NCI-H345 (cell line): Measurements from ENCODE around the gene IGF1R.
"Not testable (repeated sequence)": the region's sequence is repeated elsewhere in the genome, so short reads cannot be mapped to it uniquely, and the experiment has no call there.

Source experiments
- DNase-seq: peaks from one replicate; lab custom pipeline; 2025; lab: John Stamatoyannopoulos, UW

The IGF1R gene

DNA sequence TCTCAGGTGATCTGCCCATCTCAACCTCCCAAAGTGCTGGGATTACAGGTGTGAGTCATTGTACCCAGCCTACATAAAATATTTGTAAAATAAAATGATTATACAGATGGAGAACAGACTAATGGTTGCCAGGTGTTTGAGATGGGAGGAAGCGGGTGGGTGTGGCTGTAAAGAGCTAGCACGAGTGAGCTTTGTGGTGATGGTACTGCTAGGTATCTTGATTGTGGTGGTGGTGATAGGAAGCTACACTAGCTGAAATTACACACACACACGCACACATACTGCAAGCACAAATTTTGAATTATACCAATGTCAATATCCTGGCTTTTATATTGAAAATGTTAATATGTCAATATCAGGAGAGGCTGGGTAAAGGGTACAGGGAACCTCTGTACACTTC is 353.9 kb downstream of the IGF1R start:
- no peak for DNase-seq

DNA sequence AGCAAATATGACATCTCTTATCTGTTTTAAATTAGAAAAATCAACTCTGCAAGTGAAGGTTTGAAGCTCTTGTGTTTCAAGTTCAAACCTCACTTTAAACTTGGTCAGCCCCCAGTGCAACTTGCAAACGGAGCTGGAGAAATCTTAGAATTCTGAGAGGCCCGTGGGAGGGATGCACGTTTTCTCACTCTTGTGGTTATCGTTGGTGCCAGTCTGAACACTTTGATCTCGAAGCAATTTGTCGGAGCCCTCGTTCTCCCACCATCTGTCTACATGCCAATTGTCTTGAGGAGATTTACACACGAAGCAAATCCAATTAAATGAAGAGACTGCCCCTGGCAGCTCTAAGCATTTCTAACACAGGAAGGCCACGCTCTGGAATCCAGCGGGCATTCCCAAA is 355.0 kb downstream of the IGF1R start:
- not testable (repeated sequence) for DNase-seq

GRCh38 chr15:99004998-99005974 is 356.9 kb downstream of the IGF1R start:
- DNase-seq, result not testable (repeated sequence)

- DNase-seq, result no peak
These were observed 357.8 kb downstream of the IGF1R start for GRCh38 chr15:99006146-99006545.

- DNase-seq, result no peak
These were observed 358.7 kb downstream of the IGF1R start for GRCh38 chr15:99006904-99007495.

DNA sequence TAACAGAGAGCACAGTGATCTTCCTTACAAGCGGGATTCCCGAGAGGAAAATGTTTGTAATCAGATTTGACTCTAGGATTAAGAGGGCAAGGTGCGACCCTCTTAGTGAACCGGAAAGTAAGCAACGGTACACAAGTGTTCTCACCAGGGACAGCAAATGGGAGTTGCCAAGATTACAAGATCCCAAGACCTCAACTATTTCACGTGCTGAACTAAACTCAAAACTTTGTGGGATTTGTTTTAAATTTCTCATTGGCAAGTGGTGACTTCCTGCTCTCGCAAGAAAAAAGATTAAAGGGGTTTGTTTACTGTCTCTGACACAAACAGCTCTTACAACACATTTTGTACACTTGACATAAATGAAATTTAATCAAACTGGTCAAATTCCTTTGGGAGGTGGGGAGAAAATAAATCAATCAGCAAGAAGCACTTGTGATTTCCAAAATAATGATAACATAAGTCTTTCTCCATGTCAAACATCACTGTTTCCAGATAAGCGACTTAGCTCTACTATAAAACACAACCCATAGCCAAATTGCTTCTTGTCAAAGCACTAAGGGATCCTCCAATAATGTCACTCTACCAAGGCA is 361.5 kb downstream of the IGF1R start:
- DNase-seq, result no peak

DNA sequence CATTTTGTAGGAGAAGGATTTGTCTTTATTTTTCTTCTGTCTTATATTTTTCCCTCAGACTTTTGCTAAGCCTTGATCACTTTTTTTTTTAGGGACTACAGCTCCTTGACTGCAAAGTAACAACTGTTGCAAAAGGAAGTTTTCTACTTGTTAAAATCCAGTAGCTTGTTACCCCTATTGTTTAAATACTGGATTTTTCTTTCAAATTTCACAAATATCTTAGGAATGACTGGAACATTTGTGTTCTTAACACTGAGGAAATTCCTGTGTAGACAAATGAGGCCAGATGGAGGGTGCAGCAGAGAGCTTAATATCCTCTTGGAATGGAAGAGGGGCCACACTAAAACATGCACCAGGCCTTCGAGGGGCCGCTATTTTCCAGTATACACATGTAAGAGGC is 362.4 kb downstream of the IGF1R start:
- no peak for DNase-seq
